H54 (cell line): ENCODE measurements around the gene ARMH4.

ENCODE experiments used
- DNase-seq: peaks from one replicate; pipeline ENCODE4 v3.0.0; 2011; ENCODE audit warnings: low spot score, mixed read lengths; ENCODE audit not compliant: insufficient read length
- FAIRE-seq: peaks from 3 replicates; lab custom pipeline; 2011; peaks lifted over from hg19 to GRCh38; lab: Jason Lieb, UNC
- POLR2A ChIP-seq: IDR thresholded peaks from 2 replicates; pipeline ENCODE4 v1.6.1; 2011; ENCODE audit warnings: low read depth, mild to moderate bottlenecking, low read length

The ARMH4 gene

DNA sequence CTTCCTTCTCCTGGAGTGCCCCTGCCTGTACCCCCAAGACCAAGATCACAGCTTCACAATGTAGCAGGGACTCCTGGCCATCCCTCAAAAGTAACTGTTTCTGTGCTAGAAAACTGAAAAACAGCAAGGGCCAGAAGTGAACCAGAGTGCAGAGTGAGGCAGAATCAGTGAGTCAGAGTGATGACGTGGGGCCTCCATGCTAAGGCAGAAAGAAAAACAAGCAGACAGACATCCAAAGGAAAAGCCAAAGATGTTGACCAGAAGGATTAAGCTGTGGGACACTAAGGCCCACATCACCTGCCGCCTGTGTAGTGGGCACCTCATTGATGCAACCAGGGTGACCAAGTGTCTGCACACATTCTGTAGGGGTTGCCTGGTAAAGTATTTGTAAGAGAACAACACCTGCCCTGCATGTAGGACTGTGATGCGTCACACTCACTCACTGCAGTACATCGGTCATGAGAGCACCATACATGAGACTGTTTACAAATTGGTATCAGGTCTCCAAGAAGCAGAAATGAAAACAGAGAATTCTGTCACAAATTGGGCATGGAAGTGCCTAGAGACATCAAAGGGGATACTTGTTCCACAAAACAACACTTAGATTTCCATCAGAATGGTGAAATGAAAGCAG is 51.2 kb downstream of the ARMH4 start:
- no peak for DNase-seq
- no peak for TF ChIP-seq POLR2A
- peak; percentile 11 for FAIRE-seq

GRCh38 chr14:58099682-58100081 is 52.3 kb downstream of the ARMH4 start:
- FAIRE-seq (no peak), DNase-seq (no peak)
- no peak for TF ChIP-seq POLR2A

DNA sequence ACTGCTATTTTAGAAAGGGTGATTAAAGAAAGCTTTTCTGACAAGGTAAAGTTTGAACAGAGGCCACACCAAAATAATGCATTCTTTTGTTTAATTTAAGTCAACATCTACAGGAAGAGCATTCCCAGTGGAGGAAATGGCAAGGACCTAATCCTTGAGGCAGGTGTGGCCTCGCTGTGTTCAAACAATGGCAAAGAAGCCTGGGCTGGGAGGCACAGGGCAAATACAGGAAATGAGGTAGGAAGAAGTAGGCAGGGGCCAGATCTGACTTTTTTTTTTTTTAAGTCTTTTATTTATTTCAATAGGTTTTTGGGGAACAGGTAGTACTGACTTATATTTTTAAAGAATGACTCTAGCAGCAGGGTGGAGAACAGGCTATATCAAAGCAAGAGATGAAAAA is 53.5 kb downstream of the ARMH4 start:
- DNase-seq, result no peak

DNA sequence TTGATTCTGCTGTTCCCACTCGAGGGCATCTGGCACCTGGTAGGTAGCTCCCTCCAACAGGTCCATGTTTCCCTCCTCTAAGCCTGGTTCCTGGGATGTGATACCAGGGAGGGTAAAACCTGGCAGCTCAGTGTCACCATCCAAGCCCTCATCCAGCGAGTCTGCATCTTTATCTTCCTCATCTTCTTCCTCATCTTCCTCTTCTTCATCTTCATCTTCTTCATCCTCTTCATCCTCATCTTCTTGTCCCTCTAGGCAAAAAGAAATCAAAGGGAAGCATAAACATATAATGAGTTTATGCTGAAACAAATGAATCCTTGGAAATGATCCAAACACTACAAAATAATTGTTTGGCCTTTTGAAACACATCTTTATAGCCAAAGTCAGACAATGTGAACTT is 55.3 kb downstream of the ARMH4 start:
- TF ChIP-seq POLR2A, result no peak
- DNase-seq (no peak), FAIRE-seq (no peak)

More for the DNA sequence above, 53.5 kb downstream of the ARMH4 start:
- TF ChIP-seq POLR2A, result no peak
- FAIRE-seq, result no peak

DNA sequence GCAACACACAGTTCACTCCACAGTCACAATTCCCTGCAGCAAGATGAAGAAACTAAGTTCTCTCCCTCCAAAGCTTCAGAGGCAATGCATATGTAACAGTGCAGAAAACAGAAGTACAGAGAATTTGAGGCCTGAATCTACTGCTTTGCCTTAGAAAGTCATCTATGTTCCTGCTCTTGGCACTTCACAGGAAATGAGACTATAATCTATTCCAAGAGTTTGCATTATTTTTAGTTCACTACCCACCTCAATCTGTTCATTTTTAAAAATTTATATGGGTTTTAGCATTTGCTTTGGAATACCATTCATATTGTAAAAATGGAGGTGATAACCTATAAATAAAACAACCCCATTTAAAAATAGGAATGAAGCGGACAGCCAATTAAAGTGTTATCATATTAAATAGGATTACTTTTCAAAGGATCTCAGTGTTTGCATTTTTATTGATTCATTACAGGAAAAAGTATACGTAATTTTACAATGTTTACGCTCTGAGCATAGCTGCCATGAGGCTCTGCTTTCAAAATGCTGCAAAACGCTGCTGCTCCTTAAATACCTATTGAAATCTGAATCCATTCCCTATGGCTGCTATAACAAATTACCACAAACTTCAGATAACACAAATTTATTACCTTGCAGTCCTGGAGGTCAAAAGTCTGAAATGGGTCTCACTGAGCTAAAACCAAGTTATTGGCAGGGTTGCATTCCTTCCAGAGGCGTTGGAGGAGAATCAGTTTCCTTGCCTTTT is 60.0 kb downstream of the ARMH4 start:
- TF ChIP-seq POLR2A, result no peak
- no peak for FAIRE-seq
- DNase-seq, result no peak

- FAIRE-seq (no peak), DNase-seq (no peak)
- no peak for TF ChIP-seq POLR2A
Observed at GRCh38 chr14:58089612-58090011, 62.4 kb downstream of the ARMH4 start.

- TF ChIP-seq POLR2A, result no peak
- DNase-seq, result no peak
- no peak for FAIRE-seq
Observed at GRCh38 chr14:58088961-58089360, 63.1 kb downstream of the ARMH4 start.

DNA sequence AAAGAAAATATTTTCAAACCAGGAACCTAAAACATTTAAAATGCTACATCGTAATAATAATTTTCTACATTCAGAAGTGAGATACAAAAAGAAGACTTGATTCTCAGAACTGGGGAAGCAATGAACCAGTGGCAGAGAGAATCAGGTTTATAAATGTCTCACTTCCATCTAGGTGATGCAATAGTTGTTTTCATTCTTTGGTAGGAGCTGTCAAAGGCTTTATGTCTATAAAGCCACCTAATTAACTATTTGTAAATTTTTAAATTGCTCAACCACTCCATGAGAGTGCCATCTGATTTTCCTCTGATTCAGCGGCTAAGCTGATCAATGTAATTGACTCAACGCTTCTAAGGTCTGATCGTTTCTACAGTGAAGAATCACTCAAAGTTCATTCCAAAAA is 66.1 kb downstream of the ARMH4 start:
- no peak for DNase-seq
- FAIRE-seq, result no peak

DNA sequence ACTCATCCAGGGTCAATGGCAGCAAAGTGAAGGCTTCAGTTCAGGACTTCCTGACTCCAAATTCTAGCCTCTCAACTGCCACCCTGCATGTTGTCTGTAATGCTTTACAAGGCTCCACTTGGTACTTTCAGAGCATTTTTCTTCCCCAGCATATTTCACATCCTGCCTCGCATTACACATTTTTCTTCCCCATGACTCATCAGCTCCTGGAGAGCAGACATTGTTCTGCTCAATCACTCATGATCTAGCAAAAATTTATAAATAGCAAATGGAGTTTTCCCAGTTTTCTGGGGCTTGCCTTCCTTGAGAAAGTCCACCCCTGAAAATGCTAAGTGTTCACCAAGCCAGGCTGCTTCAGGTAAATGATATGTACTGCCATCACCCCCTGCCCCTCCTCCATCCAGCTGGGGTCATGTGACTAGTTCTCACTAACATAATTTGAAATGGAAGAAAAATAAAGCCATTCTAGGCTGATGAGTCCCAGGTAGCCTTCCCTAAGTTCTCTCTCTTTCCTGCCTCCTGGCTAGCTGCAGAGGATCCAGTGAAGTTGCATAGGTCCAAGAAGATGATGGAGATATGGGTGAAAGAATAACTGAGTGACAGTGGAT is 69.4 kb downstream of the ARMH4 start:
- DNase-seq (peak; percentile 30), FAIRE-seq (peak; percentile 80)
- TF ChIP-seq POLR2A, result no peak

More for the DNA sequence above, 66.1 kb downstream of the ARMH4 start:
- TF ChIP-seq POLR2A, result no peak

- DNase-seq (no peak), FAIRE-seq (no peak)
- TF ChIP-seq POLR2A, result no peak
Observed at GRCh38 chr14:58082011-58082410, 70.0 kb downstream of the ARMH4 start.

- DNase-seq, result no peak
- TF ChIP-seq POLR2A, result no peak
- no peak for FAIRE-seq
Observed at GRCh38 chr14:58078471-58078870, 73.5 kb downstream of the ARMH4 start.

GRCh38 chr14:58078068-58078467 is 73.9 kb downstream of the ARMH4 start:
- FAIRE-seq (peak; percentile 70), DNase-seq (peak; percentile 14)
- TF ChIP-seq POLR2A, result no peak

DNA sequence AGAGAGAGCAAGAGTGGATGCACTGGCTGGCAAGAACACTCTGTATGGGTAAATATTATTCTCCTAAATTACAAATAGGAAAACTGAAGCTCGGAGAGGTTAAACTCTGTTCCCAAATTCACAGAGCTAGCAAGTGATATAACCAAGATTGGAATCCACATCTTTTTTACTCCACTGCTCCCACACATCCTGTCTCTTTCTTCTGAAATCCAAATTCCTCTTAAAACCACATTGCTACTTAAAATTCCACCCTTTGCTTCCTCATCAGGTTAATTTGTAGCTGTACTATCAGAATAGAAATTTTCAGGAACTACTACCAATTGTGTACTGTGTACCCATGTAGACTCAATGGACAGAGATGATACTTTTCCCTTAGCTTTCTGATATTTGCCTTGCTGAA is 74.4 kb downstream of the ARMH4 start:
- DNase-seq, result no peak
- no peak for FAIRE-seq

GRCh38 chr14:58073516-58073915 is 78.5 kb downstream of the ARMH4 start:
- no peak for DNase-seq
- no peak for TF ChIP-seq POLR2A
- FAIRE-seq, result no peak

More for the DNA sequence above, 74.4 kb downstream of the ARMH4 start:
- no peak for TF ChIP-seq POLR2A
